Parathyroid adenoma (tissue), 2 donors: ENCODE measurements around the gene PLD4.
"Not testable (repeated sequence)": the region's sequence is repeated elsewhere in the genome, so short reads cannot be mapped to it uniquely, and the experiment has no call there.

ENCODE experiments used
- H2AFZ ChIP-seq: fragments of 300-600 bp; sonication (generic); one replicate; pipeline ENCODE4 v1.7.0; 2017; ENCODE audit warnings: antibody characterized with exemption, mild to moderate bottlenecking
- H3K27ac ChIP-seq: fragments of 300-600 bp; sonication (generic); one replicate; pipeline ENCODE4 v1.7.0; 2017
- H3K27me3 ChIP-seq: fragments of 300-600 bp; sonication (generic); one replicate; pipeline ENCODE4 v1.7.0; 2017; ENCODE audit warnings: low read length; ENCODE audit not compliant: control insufficient read depth, insufficient read depth
- H3K36me3 ChIP-seq: fragments of 300-600 bp; sonication (generic); one replicate; pipeline ENCODE4 v1.7.0; 2017; ENCODE audit warnings: low read length; ENCODE audit not compliant: control insufficient read depth, insufficient read depth
- H3K4me1 ChIP-seq: fragments of 300-600 bp; sonication (generic); one replicate; pipeline ENCODE4 v1.7.0; 2017; ENCODE audit warnings: control low read depth
- H3K4me2 ChIP-seq: fragments of 300-600 bp; sonication (generic); one replicate; pipeline ENCODE4 v1.7.0; 2017; ENCODE audit warnings: low read length
- H3K4me3 ChIP-seq: fragments of 300-600 bp; sonication (generic); one replicate; pipeline ENCODE4 v1.7.0; 2017; ENCODE audit warnings: low read depth, low read length
- H3K79me2 ChIP-seq: fragments of 300-600 bp; sonication (generic); one replicate; pipeline ENCODE4 v1.7.0; 2017; ENCODE audit warnings: control low read depth
- H3K9ac ChIP-seq: fragments of 300-600 bp; sonication (generic); one replicate; pipeline ENCODE4 v1.7.0; 2017; ENCODE audit warnings: mild to moderate bottlenecking
- H3K9me3 ChIP-seq: fragments of 300-600 bp; sonication (generic); one replicate; pipeline ENCODE4 v1.7.0; 2017; ENCODE audit warnings: low read length; ENCODE audit not compliant: control insufficient read depth
- TF ChIP-seq, protein P1 (sequence below): fragments of 300-600 bp; sonication (generic); IDR thresholded peaks from one replicate; pipeline ENCODE4 v1.7.0; 2017; ENCODE audit warnings: antibody characterized with exemption, mild to moderate bottlenecking
- donor health status: primary hyperparathyroidism.

The PLD4 gene

DNA sequence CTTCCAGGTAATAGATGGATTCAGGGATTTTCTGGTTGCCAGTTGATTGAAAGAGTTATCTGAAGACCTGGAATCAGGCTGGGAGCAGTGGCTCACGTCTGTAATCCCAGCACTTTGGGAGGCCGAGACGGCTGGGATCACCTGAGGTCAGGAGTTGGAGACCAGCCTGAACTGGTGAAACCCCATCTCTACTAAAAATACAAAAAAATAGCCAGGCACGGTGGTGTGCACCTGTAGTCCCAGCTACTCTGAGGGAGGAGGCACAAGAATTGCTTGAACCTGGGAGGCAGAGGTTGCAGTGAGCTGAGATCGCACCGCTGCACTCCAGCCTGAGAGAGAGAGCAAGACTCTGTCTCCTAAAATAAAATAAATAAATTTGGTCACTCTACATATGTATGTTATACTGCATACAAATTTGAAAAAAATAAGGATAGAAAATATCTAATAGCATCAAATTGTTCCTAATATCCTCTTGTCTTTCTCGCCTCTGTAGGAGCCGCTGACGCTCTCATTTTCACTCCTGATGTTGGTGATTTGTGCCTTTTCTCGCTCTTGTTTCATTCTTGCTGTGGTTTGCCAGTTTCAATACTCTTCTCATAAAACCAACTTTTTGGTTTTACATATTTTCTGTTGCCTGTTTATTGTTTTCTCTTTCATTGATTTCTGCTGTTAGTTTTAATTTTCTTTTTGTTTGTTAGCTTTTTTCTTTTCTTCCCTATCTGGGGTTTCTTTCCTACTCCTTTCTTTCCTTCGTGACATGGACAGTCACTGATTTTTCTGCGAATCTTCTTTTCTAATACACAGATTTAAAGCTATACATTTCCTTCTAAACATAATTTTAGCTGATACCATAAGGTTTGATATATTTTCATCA is 23.8 kb upstream of the PLD4 start:
- Histone ChIP-seq H3K9ac (no peak overlapping the region), H3K4me3 (no peak overlapping the region), H3K36me3 (no peaks in the 10 kb centered on the region), H3K27me3 (no peaks in the 10 kb centered on the region), H3K79me2 (no peaks in the 10 kb centered on the region), H3K9me3 (no peaks in the 10 kb centered on the region), H3K4me2 (no peak overlapping the region), H2AFZ (no peak overlapping the region), H3K27ac (no peak overlapping the region), H3K4me1 (peaks cover 1% of the 10 kb centered on the region)
- TF ChIP-seq, protein P1, sequence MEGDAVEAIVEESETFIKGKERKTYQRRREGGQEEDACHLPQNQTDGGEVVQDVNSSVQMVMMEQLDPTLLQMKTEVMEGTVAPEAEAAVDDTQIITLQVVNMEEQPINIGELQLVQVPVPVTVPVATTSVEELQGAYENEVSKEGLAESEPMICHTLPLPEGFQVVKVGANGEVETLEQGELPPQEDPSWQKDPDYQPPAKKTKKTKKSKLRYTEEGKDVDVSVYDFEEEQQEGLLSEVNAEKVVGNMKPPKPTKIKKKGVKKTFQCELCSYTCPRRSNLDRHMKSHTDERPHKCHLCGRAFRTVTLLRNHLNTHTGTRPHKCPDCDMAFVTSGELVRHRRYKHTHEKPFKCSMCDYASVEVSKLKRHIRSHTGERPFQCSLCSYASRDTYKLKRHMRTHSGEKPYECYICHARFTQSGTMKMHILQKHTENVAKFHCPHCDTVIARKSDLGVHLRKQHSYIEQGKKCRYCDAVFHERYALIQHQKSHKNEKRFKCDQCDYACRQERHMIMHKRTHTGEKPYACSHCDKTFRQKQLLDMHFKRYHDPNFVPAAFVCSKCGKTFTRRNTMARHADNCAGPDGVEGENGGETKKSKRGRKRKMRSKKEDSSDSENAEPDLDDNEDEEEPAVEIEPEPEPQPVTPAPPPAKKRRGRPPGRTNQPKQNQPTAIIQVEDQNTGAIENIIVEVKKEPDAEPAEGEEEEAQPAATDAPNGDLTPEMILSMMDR, result no peak

GRCh38 chr14:104903990-104904389 is 20.7 kb upstream of the PLD4 start:
- Histone ChIP-seq H3K9me3 (no peaks in the 10 kb centered on the region), H3K27ac (no peak overlapping the region), H3K4me3 (no peak overlapping the region), H3K27me3 (no peaks in the 10 kb centered on the region), H3K9ac (no peak overlapping the region), H3K4me2 (no peak overlapping the region), H3K4me1 (no peaks in the 10 kb centered on the region), H3K36me3 (no peaks in the 10 kb centered on the region), H3K79me2 (no peaks in the 10 kb centered on the region), H2AFZ (no peak overlapping the region)
- TF ChIP-seq, protein P1, result no peak

- H3K27ac ChIP-seq, H3K36me3 ChIP-seq, H3K9me3 ChIP-seq, H3K79me2 ChIP-seq, H3K4me3 ChIP-seq, H3K27me3 ChIP-seq, H2AFZ ChIP-seq, H3K4me1 ChIP-seq, H3K9ac ChIP-seq, H3K4me2 ChIP-seq: not testable (repeated sequence)
These were observed 19.8 kb upstream of the PLD4 start for GRCh38 chr14:104904650-104905578.

DNA sequence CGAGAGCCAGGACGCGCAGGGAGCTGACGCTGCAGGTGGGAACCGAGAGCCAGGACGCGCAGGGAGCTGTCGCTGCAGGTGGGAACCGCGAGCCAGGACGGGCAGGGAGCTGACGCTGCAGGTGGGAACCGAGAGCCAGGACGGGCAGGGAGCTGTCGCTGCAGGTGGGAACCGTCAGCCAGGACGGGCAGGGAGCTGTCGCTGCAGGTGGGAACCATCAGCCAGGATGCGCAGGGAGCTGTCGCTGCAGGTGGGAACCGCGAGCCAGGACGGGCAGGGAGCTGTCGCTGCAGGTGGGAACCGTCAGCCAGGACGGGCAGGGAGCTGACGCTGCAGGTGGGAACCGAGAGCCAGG is 19.1 kb upstream of the PLD4 start:
- H3K36me3 ChIP-seq, H2AFZ ChIP-seq, H3K9me3 ChIP-seq, H3K27ac ChIP-seq, H3K79me2 ChIP-seq, H3K4me1 ChIP-seq, H3K4me3 ChIP-seq, H3K27me3 ChIP-seq, H3K9ac ChIP-seq, H3K4me2 ChIP-seq: not testable (repeated sequence)

DNA sequence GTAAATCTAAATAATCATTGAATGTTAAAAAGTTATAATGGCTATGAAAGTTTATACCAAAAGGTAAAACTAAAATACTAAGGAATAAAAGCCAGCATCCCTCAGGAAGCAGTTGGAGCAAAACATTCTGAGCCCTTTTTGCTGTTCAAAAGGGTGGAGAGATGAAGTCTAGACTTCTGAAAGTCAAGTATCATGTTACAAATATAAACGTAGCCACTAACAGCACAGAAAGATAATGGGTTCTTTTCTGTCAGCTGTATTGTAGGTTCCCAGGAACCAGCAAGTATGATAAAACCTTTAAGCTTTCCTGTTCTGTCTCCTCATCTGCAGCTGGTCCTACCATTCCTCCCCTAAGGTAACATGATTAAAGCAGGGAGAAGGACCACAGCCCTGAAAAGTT is 16.4 kb upstream of the PLD4 start:
- no peak overlapping the region for H2AFZ ChIP-seq
- H3K79me2 ChIP-seq, result no peaks in the 10 kb centered on the region
- H3K27ac ChIP-seq, result no peak overlapping the region
- H3K4me3 ChIP-seq, result no peak overlapping the region
- TF ChIP-seq, protein P1, result no peak
- no peaks in the 10 kb centered on the region for H3K27me3 ChIP-seq
- H3K9ac ChIP-seq, result no peak overlapping the region
- no peak overlapping the region for H3K4me2 ChIP-seq
- H3K36me3 ChIP-seq, result no peaks in the 10 kb centered on the region
- no peaks in the 10 kb centered on the region for H3K9me3 ChIP-seq
- H3K4me1 ChIP-seq, result no peaks in the 10 kb centered on the region
